HUES6 (cell line): ENCODE data around the gene SHKBP1.
A peak's percentile ranks its signal among the peaks of the same experiment; 100 is the strongest.

Experiments
- H3K27ac ChIP-seq: 2 replicates; pipeline ENCODE4 v1.7.0; 2013; ENCODE audit warnings: low read depth, mild to moderate bottlenecking, low read length, inconsistent platforms
- H3K27me3 ChIP-seq: 2 replicates; pipeline ENCODE4 v1.6.1; 2013; ENCODE audit warnings: low read length; ENCODE audit not compliant: control insufficient read depth, insufficient read depth
- H3K36me3 ChIP-seq: 2 replicates; pipeline ENCODE4 v1.6.1; 2013; ENCODE audit warnings: low read length; ENCODE audit not compliant: control insufficient read depth, insufficient read depth
- H3K4me1 ChIP-seq: 2 replicates; pipeline ENCODE4 v1.6.1; 2013; ENCODE audit warnings: low read length; ENCODE audit not compliant: control insufficient read depth, insufficient read depth
- H3K4me3 ChIP-seq: 2 replicates; pipeline ENCODE4 v1.5.1; 2013; ENCODE audit warnings: low read depth, low read length
- H3K9ac ChIP-seq: one replicate; pipeline ENCODE4 v1.6.1; 2013; ENCODE audit warnings: mild to moderate bottlenecking, low read length
- H3K9me3 ChIP-seq: 2 replicates; pipeline ENCODE4 v1.6.1; 2013; ENCODE audit warnings: low read depth, low read length; ENCODE audit not compliant: control insufficient read depth, insufficient read depth

SHKBP1 gene

GRCh38 chr19:40604171-40604646 is 27.5 kb downstream of the SHKBP1 start:
- Histone ChIP-seq H3K9me3 (no peaks in the 10 kb centered on the region), H3K27ac (no peak overlapping the region), H3K4me3 (peak overlapping the region; percentile 54; the same call in 1 of the 2 replicates), H3K9ac (no peak overlapping the region), H3K4me1 (peaks cover 39% of the 10 kb centered on the region), H3K27me3 (peaks cover 76% of the 10 kb centered on the region), H3K36me3 (no peaks in the 10 kb centered on the region)

- H3K4me1 ChIP-seq = peaks cover 34% of the 10 kb centered on the region
- H3K27me3 ChIP-seq = peaks cover 75% of the 10 kb centered on the region
- no peak overlapping the region for H3K27ac ChIP-seq
- H3K36me3 ChIP-seq = no peaks in the 10 kb centered on the region
- peak overlapping the region; percentile 64 for H3K4me3 ChIP-seq
- no peaks in the 10 kb centered on the region for H3K9me3 ChIP-seq
- no peak overlapping the region for H3K9ac ChIP-seq
Observed at GRCh38 chr19:40604647-40605215, 28.1 kb downstream of the SHKBP1 start.

- H3K36me3 ChIP-seq = no peaks in the 10 kb centered on the region
- H3K27me3 ChIP-seq = peaks cover 72% of the 10 kb centered on the region
- no peaks in the 10 kb centered on the region for H3K9me3 ChIP-seq
- peak overlapping the region; percentile 64 for H3K4me3 ChIP-seq
- peaks cover 34% of the 10 kb centered on the region for H3K4me1 ChIP-seq
- no peak overlapping the region for H3K9ac ChIP-seq
- H3K27ac ChIP-seq = no peak overlapping the region
Observed at GRCh38 chr19:40605216-40605971, 28.7 kb downstream of the SHKBP1 start.

GRCh38 chr19:40607311-40608239 is 30.9 kb downstream of the SHKBP1 start:
- peaks cover 23% of the 10 kb centered on the region for H3K4me1 ChIP-seq
- H3K4me3 ChIP-seq = no peak overlapping the region
- no peak overlapping the region for H3K27ac ChIP-seq

GRCh38 chr19:40608240-40608621 is 31.6 kb downstream of the SHKBP1 start:
- H3K27ac ChIP-seq = no peak overlapping the region
- H3K9ac ChIP-seq = no peak overlapping the region
- H3K27me3 ChIP-seq = peaks cover 72% of the 10 kb centered on the region

More at GRCh38 chr19:40607311-40608239, 30.9 kb downstream of the SHKBP1 start:
- Histone ChIP-seq H3K27me3 (peaks cover 73% of the 10 kb centered on the region), H3K36me3 (no peaks in the 10 kb centered on the region), H3K9me3 (no peaks in the 10 kb centered on the region), H3K9ac (no peak overlapping the region)

GRCh38 chr19:40608957-40609356 is 32.3 kb downstream of the SHKBP1 start:
- H3K9ac ChIP-seq = no peak overlapping the region
- no peaks in the 10 kb centered on the region for H3K36me3 ChIP-seq
- peak overlapping the region; percentile 63 for H3K4me3 ChIP-seq
- peaks cover 72% of the 10 kb centered on the region for H3K27me3 ChIP-seq
- H3K4me1 ChIP-seq = peaks cover 17% of the 10 kb centered on the region
- no peak overlapping the region for H3K27ac ChIP-seq
- H3K9me3 ChIP-seq = no peaks in the 10 kb centered on the region

More at GRCh38 chr19:40608240-40608621, 31.6 kb downstream of the SHKBP1 start:
- Histone ChIP-seq H3K4me1 (peaks cover 20% of the 10 kb centered on the region), H3K4me3 (no peak overlapping the region), H3K9me3 (no peaks in the 10 kb centered on the region), H3K36me3 (no peaks in the 10 kb centered on the region)

GRCh38 chr19:40609561-40610395 is 33.1 kb downstream of the SHKBP1 start:
- Histone ChIP-seq H3K4me3 (peak overlapping the region; percentile 63), H3K36me3 (no peaks in the 10 kb centered on the region), H3K9ac (peak overlapping the region; percentile 34), H3K4me1 (peaks cover 17% of the 10 kb centered on the region), H3K27ac (no peak overlapping the region), H3K9me3 (no peaks in the 10 kb centered on the region), H3K27me3 (peaks cover 66% of the 10 kb centered on the region)

- H3K27ac ChIP-seq = no peak overlapping the region
- peak overlapping the region; percentile 34 for H3K9ac ChIP-seq
- peaks cover 17% of the 10 kb centered on the region for H3K4me1 ChIP-seq
Observed at GRCh38 chr19:40610396-40611064, 33.9 kb downstream of the SHKBP1 start.

GRCh38 chr19:40611096-40611495 is 34.4 kb downstream of the SHKBP1 start:
- peaks cover 13% of the 10 kb centered on the region for H3K4me1 ChIP-seq
- no peak overlapping the region for H3K27ac ChIP-seq
- H3K27me3 ChIP-seq = peaks cover 60% of the 10 kb centered on the region
- no peak overlapping the region for H3K4me3 ChIP-seq
- no peak overlapping the region for H3K9ac ChIP-seq
- no peaks in the 10 kb centered on the region for H3K9me3 ChIP-seq
- H3K36me3 ChIP-seq = peaks cover 3% of the 10 kb centered on the region; the same call in 1 of the 2 replicates

More at GRCh38 chr19:40610396-40611064, 33.9 kb downstream of the SHKBP1 start:
- peak overlapping the region; percentile 63 for H3K4me3 ChIP-seq
- H3K36me3 ChIP-seq = no peaks in the 10 kb centered on the region
- H3K27me3 ChIP-seq = peaks cover 60% of the 10 kb centered on the region
- H3K9me3 ChIP-seq = no peaks in the 10 kb centered on the region
